GM08714 (cell line): ENCODE measurements around the gene SPATA18.
A peak's percentile ranks its signal among the peaks of the same experiment; 100 is the strongest.

Source experiments
- H3K4me3 ChIP-seq: fragments of 200-500 bp; sonication (Bioruptor generic); 2 replicates; pipeline ENCODE4 v1.5.1; 2014; ENCODE audit warnings: mild to moderate bottlenecking, low read length, inconsistent platforms
- ZNF274 ChIP-seq: IDR thresholded peaks from 2 replicates; pipeline ENCODE4 v1.6.1; 2012; ENCODE audit warnings: mild to moderate bottlenecking, low read depth, low read length

SPATA18 gene

GRCh38 chr4:52035190-52035589 is 15.9 kb upstream of the SPATA18 start:
- no peak overlapping the region for H3K4me3 ChIP-seq
- no peak for TF ChIP-seq ZNF274

GRCh38 chr4:52036886-52037530 is 14.1 kb upstream of the SPATA18 start:
- H3K4me3 ChIP-seq = peak overlapping the region; percentile 91; the same call in 1 of the 2 replicates
- no peak for TF ChIP-seq ZNF274

- no peak for TF ChIP-seq ZNF274
- H3K4me3 ChIP-seq = peak overlapping the region; percentile 91
These were observed 13.4 kb upstream of the SPATA18 start for GRCh38 chr4:52037689-52038102.

GRCh38 chr4:52038103-52038912 is 12.8 kb upstream of the SPATA18 start, which contains the start of gene SGCB:
Gene SGCB (minus strand): TSS chr4:52038299. CDS start chr4:52038259, 40 bp downstream.
- peak within 1 kb of the TSS; percentile 91 for H3K4me3 ChIP-seq
- TF ChIP-seq ZNF274 = no peak

- TF ChIP-seq ZNF274 = no peak
- H3K4me3 ChIP-seq = no peak overlapping the region
These were observed 6.1 kb upstream of the SPATA18 start for GRCh38 chr4:52045028-52045427.

- no peak for TF ChIP-seq ZNF274
- H3K4me3 ChIP-seq = no peak overlapping the region
These were observed 1.8 kb upstream of the SPATA18 start for GRCh38 chr4:52049266-52049665.

GRCh38 chr4:52051615-52052474 is 741 bp downstream of the SPATA18 start:
- peak overlapping the region; percentile 66 for H3K4me3 ChIP-seq
- no peak for TF ChIP-seq ZNF274

- H3K4me3 ChIP-seq = peak overlapping the region; percentile 66
- TF ChIP-seq ZNF274 = no peak
These were observed 1.3 kb downstream of the SPATA18 start for GRCh38 chr4:52052475-52052780.

GRCh38 chr4:52054254-52054653 is 3.1 kb downstream of the SPATA18 start:
- TF ChIP-seq ZNF274 = no peak
- no peak overlapping the region for H3K4me3 ChIP-seq

- TF ChIP-seq ZNF274 = no peak
- H3K4me3 ChIP-seq = no peak overlapping the region
These were observed 6.1 kb downstream of the SPATA18 start for GRCh38 chr4:52057196-52057595.

- TF ChIP-seq ZNF274 = no peak
- H3K4me3 ChIP-seq = no peak overlapping the region
These were observed 7.2 kb downstream of the SPATA18 start for GRCh38 chr4:52058275-52058674.

GRCh38 chr4:52059372-52059771 is 8.3 kb downstream of the SPATA18 start:
- no peak overlapping the region for H3K4me3 ChIP-seq
- no peak for TF ChIP-seq ZNF274

- no peak overlapping the region for H3K4me3 ChIP-seq
- no peak for TF ChIP-seq ZNF274
These were observed 18.5 kb downstream of the SPATA18 start for GRCh38 chr4:52069571-52069970.

GRCh38 chr4:52071791-52072546 is 20.9 kb downstream of the SPATA18 start:
- no peak for TF ChIP-seq ZNF274
- no peak overlapping the region for H3K4me3 ChIP-seq
